Erythroblast (primary cell): ENCODE results near the gene KCNK16.
"Not testable (repeated sequence)": the region's sequence is repeated elsewhere in the genome, so short reads cannot be mapped to it uniquely, and the experiment has no call there.

ENCODE experiments used
- DNase-seq, 2 experiments: peaks; one replicate each; lab custom pipeline; 2025; lab: John Stamatoyannopoulos, UW
- GATA1 ChIP-seq: IDR thresholded peaks from 2 replicates; pipeline ENCODE4 v1.6.1; 2011; ENCODE audit warnings: low read depth, mild to moderate bottlenecking, control low read depth, low read length, moderate library complexity
- POLR2A ChIP-seq: IDR thresholded peaks from 2 replicates; pipeline ENCODE4 v1.6.1; 2011; ENCODE audit warnings: mild to moderate bottlenecking, low read length

The KCNK16 gene

GRCh38 chr6:39289490-39289889 lies 33.0 kb downstream of the KCNK16 start:
- no peak for TF ChIP-seq POLR2A
- no peak for TF ChIP-seq GATA1
- DNase-seq, result no peak

- TF ChIP-seq GATA1, result no peak
- no peak for TF ChIP-seq POLR2A
- no peak for DNase-seq
These were observed 34.9 kb downstream of the KCNK16 start for GRCh38 chr6:39287601-39288000.

- not testable (repeated sequence) for DNase-seq
These were observed 35.9 kb downstream of the KCNK16 start for GRCh38 chr6:39286596-39286995.

GRCh38 chr6:39282774-39283173 lies 39.7 kb downstream of the KCNK16 start:
- TF ChIP-seq GATA1 (no peak), POLR2A (no peak)
- no peak for DNase-seq

GRCh38 chr6:39281312-39281980 lies 41.1 kb downstream of the KCNK16 start:
- no peak for TF ChIP-seq POLR2A
- TF ChIP-seq GATA1, result no peak
- no peak for DNase-seq

- no peak for DNase-seq
These were observed 42.2 kb downstream of the KCNK16 start for GRCh38 chr6:39280247-39280731.

GRCh38 chr6:39279539-39279938 lies 43.0 kb downstream of the KCNK16 start:
- DNase-seq, result no peak
- no peak for TF ChIP-seq POLR2A
- no peak for TF ChIP-seq GATA1

More at GRCh38 chr6:39280247-39280731, 42.2 kb downstream of the KCNK16 start:
- TF ChIP-seq GATA1, result no peak
- TF ChIP-seq POLR2A, result no peak

GRCh38 chr6:39276379-39276995 lies 46.0 kb downstream of the KCNK16 start:
- TF ChIP-seq GATA1 (no peak), POLR2A (no peak)
- no peak for DNase-seq

GRCh38 chr6:39274903-39275302 lies 47.6 kb downstream of the KCNK16 start:
- no peak for TF ChIP-seq POLR2A
- TF ChIP-seq GATA1, result no peak
- DNase-seq, result no peak

- TF ChIP-seq GATA1 (no peak), POLR2A (no peak)
- DNase-seq, result no peak
These were observed 48.0 kb downstream of the KCNK16 start for GRCh38 chr6:39274471-39274870.

- no peak for TF ChIP-seq POLR2A
- TF ChIP-seq GATA1, result no peak
- DNase-seq, result no peak
These were observed 49.1 kb downstream of the KCNK16 start for GRCh38 chr6:39273406-39273821.

- no peak for DNase-seq
- TF ChIP-seq POLR2A (no peak), GATA1 (no peak)
These were observed 52.5 kb downstream of the KCNK16 start for GRCh38 chr6:39269961-39270360.

GRCh38 chr6:39268721-39269120 lies 53.8 kb downstream of the KCNK16 start:
- TF ChIP-seq POLR2A (no peak), GATA1 (no peak)
- no peak for DNase-seq

- TF ChIP-seq GATA1, result no peak
- no peak for TF ChIP-seq POLR2A
- DNase-seq, result no peak
These were observed 54.3 kb downstream of the KCNK16 start for GRCh38 chr6:39268171-39268570.
